ENCODE measurements around the gene ITGA4. TPM values are rescaled to one million over a fixed set of nuclear protein-coding genes. Genes with fewer than 3 reads are reported as not detected.

Gene ITGA4
- 74.4 and 75.6 TPM in 2 replicates for total RNA-seq
- long read RNA-seq, full-length matches to known transcripts, result 63 of 102 reads
- long read RNA-seq, partial matches to known transcripts, result 19 of 102 reads
- long read RNA-seq, other reads (novel, unspliced or antisense), result 20 of 102 reads

DNA sequence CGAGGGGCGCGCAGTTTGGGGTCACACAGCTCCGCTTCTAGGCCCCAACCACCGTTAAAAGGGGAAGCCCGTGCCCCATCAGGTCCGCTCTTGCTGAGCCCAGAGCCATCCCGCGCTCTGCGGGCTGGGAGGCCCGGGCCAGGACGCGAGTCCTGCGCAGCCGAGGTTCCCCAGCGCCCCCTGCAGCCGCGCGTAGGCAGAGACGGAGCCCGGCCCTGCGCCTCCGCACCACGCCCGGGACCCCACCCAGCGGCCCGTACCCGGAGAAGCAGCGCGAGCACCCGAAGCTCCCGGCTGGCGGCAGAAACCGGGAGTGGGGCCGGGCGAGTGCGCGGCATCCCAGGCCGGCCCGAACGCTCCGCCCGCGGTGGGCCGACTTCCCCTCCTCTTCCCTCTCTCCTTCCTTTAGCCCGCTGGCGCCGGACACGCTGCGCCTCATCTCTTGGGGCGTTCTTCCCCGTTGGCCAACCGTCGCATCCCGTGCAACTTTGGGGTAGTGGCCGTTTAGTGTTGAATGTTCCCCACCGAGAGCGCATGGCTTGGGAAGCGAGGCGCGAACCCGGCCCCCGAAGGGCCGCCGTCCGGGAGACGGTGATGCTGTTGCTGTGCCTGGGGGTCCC is at the start of gene ITGA4:
TSS of gene ITGA4 (plus strand) at position 266 of the 620 bp plus-strand sequence. CDS start at position 535, 269 bp downstream.
- Mint-ChIP-seq H3K4me3 (peak within 1 kb of the TSS; percentile 86), H3K9me3 (no peaks in the 10 kb centered on the region), H3K27me3 (ENCODE audit: low read depth) (peaks cover 46% of the 10 kb centered on the region), H3K36me3 (ENCODE audit: low read depth) (no peaks in the 10 kb centered on the region), H3K4me1 (peaks cover 48% of the 10 kb centered on the region), H3K27ac (ENCODE audit: unreplicated experiment) (peak within 1 kb of the TSS; percentile 92)
- peak; percentile 82 for DNase-seq (ENCODE audit: low read depth, low spot score)
- TF ChIP-seq, protein P1, sequence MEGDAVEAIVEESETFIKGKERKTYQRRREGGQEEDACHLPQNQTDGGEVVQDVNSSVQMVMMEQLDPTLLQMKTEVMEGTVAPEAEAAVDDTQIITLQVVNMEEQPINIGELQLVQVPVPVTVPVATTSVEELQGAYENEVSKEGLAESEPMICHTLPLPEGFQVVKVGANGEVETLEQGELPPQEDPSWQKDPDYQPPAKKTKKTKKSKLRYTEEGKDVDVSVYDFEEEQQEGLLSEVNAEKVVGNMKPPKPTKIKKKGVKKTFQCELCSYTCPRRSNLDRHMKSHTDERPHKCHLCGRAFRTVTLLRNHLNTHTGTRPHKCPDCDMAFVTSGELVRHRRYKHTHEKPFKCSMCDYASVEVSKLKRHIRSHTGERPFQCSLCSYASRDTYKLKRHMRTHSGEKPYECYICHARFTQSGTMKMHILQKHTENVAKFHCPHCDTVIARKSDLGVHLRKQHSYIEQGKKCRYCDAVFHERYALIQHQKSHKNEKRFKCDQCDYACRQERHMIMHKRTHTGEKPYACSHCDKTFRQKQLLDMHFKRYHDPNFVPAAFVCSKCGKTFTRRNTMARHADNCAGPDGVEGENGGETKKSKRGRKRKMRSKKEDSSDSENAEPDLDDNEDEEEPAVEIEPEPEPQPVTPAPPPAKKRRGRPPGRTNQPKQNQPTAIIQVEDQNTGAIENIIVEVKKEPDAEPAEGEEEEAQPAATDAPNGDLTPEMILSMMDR (conservative IDR thresholded peaks at IDR 0.05), result peak; percentile 79

DNA sequence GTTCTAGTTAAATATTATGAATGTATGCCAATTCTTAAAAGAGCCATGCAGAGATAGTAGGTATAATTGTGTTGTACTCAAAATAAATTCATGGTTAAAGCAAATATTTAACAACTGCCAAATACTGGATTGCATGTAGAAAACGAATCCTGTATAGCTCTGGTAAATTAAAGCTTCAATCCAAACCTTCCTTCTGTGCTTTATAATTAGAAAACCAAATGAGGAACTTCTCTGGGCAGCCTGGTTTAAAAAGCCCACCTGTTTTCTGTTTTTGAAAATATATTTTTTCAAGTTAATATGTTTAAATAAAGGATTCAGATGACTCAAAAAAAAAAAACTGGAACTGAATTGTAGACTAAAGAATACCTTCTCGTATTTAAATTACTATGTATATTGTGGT is 48.3 kb upstream of the ITGA4 start:
- H3K36me3 Mint-ChIP-seq (ENCODE audit: low read depth), result peaks cover 10% of the 10 kb centered on the region

DNA sequence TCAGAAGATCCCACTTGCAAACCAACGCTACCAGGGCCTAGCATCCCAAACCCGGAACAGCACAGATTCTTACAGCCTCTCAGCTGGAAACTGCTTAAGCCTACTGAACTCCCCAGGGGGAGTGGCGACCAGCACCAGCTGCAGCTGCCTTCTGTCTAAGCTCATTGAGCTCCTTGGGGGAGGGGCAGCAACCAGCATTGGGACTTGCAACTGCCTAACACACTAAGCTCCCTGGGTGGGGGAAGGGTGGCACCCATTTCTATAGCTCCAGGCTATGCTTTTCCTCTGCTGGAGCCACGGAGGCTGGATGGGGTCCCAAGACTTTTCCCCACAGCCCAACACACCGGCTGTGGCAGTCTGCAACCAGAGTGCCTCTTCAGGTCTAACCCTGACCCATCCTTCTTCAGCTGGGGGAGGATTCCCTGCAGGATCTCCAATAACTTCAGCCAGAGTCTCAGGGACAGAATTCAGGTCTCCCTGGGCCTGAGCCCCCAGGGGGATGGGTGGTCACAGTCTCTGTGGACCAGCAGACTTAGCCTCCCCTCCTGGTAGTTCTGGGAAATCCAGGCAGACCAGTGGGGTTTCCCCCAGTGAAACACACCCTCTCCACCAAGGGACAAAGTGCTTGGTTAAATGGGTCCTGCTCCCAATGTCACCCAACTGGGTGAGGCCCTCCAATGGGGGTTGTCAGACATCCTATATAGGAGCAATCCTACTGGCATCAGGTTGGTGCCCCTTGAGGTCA is 45.9 kb upstream of the ITGA4 start:
- Mint-ChIP-seq H3K4me3 (no peak overlapping the region), H3K27ac (ENCODE audit: unreplicated experiment) (no peak overlapping the region), H3K27me3 (ENCODE audit: low read depth) (no peaks in the 10 kb centered on the region), H3K9me3 (peaks cover 17% of the 10 kb centered on the region), H3K4me1 (peaks cover 5% of the 10 kb centered on the region), H3K36me3 (ENCODE audit: low read depth) (peaks cover 17% of the 10 kb centered on the region)
- TF ChIP-seq, protein P1 (conservative IDR thresholded peaks at IDR 0.05), result no peak
- DNase-seq (ENCODE audit: low read depth, low spot score), result peak; percentile 24

More for the DNA sequence above, 48.3 kb upstream of the ITGA4 start:
- peaks cover 10% of the 10 kb centered on the region for H3K9me3 Mint-ChIP-seq
- TF ChIP-seq, protein P1 (conservative IDR thresholded peaks at IDR 0.05), result no peak
- peaks cover 22% of the 10 kb centered on the region for H3K4me1 Mint-ChIP-seq
- no peak for DNase-seq (ENCODE audit: low read depth, low spot score)
- H3K27me3 Mint-ChIP-seq (ENCODE audit: low read depth), result no peaks in the 10 kb centered on the region
- no peak overlapping the region for H3K4me3 Mint-ChIP-seq
- H3K27ac Mint-ChIP-seq (ENCODE audit: unreplicated experiment), result no peak overlapping the region

DNA sequence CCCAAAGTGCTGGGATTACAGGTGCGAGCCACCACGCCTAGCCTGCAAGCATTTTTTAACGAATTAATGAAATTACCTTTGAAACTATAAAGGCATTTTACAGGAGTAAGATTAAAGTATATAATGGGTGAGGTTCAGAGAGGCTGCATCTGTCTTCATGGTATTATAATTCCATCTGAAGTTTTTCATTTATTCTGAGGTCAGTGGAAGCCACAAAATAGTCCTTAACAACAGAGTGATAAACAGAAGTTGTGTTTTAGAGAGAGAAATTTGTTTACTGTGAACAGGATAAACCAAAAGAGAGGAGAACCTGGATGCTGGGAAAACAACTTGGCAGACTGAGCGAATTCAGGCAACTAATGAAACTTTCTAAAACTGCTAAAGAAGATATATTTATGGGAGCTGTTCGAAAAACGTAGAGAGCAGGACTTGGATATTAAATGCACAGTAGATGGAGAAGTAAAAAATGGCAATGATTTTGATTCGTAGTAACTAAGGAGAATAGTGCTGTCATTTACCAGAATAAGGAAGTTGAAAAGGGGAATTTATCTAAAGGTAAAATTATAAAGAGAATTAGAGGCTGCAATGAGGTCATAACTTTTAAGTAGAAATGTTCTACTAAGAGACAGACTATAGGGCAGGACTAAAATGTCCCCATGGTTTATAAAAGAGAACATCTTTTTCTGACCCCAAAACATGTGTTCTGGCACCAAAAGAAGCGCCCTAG is 37.9 kb upstream of the ITGA4 start:
- TF ChIP-seq, protein P1 (conservative IDR thresholded peaks at IDR 0.05), result no peak
- Mint-ChIP-seq H3K36me3 (ENCODE audit: low read depth) (peaks cover 6% of the 10 kb centered on the region), H3K9me3 (peaks cover 7% of the 10 kb centered on the region), H3K27ac (ENCODE audit: unreplicated experiment) (no peak overlapping the region), H3K27me3 (ENCODE audit: low read depth) (no peaks in the 10 kb centered on the region), H3K4me3 (no peak overlapping the region), H3K4me1 (peaks cover 14% of the 10 kb centered on the region)
- DNase-seq (ENCODE audit: low read depth, low spot score), result no peak

All from neural crest cell (in vitro differentiated cells).